HG03558 (cell line): ENCODE measurements around the gene TDRD5.

Experiments
- ATAC-seq: cut with Tn5 transposase; IDR thresholded peaks from one replicate; pipeline ENCODE4 v1.9.1; 2021; ENCODE audit warnings: moderate number of reproducible peaks; ENCODE audit not compliant: unreplicated experiment; ENCODE audit errors: extremely low read depth

The TDRD5 gene

GRCh38 chr1:179729881-179730280 lies 138.2 kb downstream of the TDRD5 start:
- ATAC-seq = no peak

GRCh38 chr1:179731643-179732042 lies 140.0 kb downstream of the TDRD5 start:
- no peak for ATAC-seq
